ENCODE results near the gene DUSP2. TPM values are rescaled to one million over a fixed set of nuclear protein-coding genes. Genes with fewer than 3 reads are reported as not detected.

Gene DUSP2
- total and polyA plus RNA-seq, 10 of the 15 experiments (the other 5 are each of a cell fraction or from before 2014, with no cell fraction given) = 9.7 to 212 (median 57.2) TPM

DNA sequence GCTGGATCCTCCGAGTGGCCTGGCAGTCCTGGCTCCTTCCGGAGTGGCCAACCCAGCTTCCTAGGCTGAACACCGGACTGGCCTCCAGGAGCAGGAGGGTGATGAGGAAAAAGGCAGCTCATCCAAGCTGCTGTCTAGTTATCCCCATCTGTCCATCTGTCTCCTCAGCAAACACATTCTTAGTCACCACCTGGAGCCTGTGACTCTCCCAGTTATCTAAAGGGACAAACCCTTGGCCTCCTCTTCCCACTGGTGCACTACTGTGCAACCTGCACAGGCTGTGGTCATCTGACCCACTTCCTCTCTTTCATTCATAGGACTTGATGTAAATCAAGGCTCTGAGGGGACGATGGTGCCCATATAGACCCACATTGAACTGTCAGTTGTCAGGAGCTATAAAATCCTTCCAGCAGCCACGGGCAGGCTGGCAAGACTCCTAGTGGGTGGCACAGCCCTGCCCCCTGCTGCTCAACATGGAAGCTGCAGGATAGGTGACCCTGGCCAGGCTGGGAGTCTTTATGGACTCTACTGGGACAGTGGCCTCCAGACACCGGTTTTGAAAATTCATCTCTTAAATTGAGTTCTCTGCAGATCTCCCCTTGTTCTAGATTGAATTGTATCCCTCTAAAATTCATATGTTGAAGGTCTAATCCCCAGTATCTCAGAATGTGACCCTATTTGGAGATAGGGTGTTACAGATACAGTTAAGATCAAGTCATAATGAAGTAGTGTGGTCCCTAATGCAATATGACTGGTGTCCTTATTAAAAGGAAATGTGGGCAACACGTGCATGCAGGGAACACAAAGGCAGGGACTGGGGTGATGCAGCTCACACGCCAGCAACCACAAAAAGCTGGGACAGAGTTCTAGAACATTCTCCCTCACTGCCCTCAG is 29.3 kb upstream of the DUSP2 start:
- intact Hi-C loops (cut with micrococcal nuclease; ENCODE audit: unreplicated experiment) (loop anchor here (1.0 kb wide), 1 partner anchor 36 kb away; the partner anchor contains the start of gene ASTL), in situ Hi-C loops (cut with MboI) (loop anchor here (5.0 kb wide), 1 partner anchor 32 kb away; no protein-coding TSS in a partner anchor)
- 49% methylated on average over 8 of the region's 8 CpGs for WGBS (ENCODE audit: insufficient coverage, insufficient replicate concordance, low lambda C conversion rate, missing lambda C conversion rate)
- peak; percentile 97 for ATAC-seq
- no peak overlapping the region for H3K4me3 ChIP-seq
- RAD21 ChIA-PET (ENCODE audit: unreplicated experiment) = interaction anchor here (0.6 to 8.9 kb wide), 34 partner anchors 10 to 335 kb away, joined by 3 to 463 read pairs (median 6); partner anchors contain the start of genes ADRA2B, ASTL, DUSP2 and STARD7
- H3K4me1 ChIP-seq (ENCODE audit: control insufficient read depth, insufficient read depth, low read length) = peaks cover 6% of the 10 kb centered on the region; the same call in 1 of the 2 replicates
- H3K36me3 ChIP-seq (ENCODE audit: control insufficient read depth in 2 of 2, insufficient read depth in 2 of 2, low read length in 1 of 2) = no peaks in the 10 kb centered on the region
- H3K27ac ChIP-seq (ENCODE audit: control insufficient read depth, insufficient read depth) = no peak overlapping the region
- no TSS peak for BruUV-seq (replicated peaks)
- CTCF ChIA-PET = interaction anchor here (0.6 to 10.6 kb wide), 42 partner anchors 8 to 420 kb away, joined by 3 to 535 read pairs (median 6); partner anchors contain the start of genes ADRA2B, ANKRD36C, ASTL and DUSP2
- no peaks in the 10 kb centered on the region; the same call in 2 of the 3 replicates for H3K9me3 ChIP-seq (replicated peaks; ENCODE audit: control insufficient read depth, insufficient read depth, low read length)
- no peaks in the 10 kb centered on the region for H3K79me2 ChIP-seq (ENCODE audit: control insufficient read depth, insufficient read depth, low read length)
- SMC1A ChIA-PET (ENCODE audit: uncharacterized antibody, unreplicated experiment) = interaction anchor here (0.7 to 7.5 kb wide), 39 partner anchors 8 to 231 kb away, joined by 3 to 338 read pairs (median 4); partner anchors contain the start of genes ASTL, DUSP2 and STARD7
- POLR2A ChIA-PET = interaction anchor here (0.5 to 4.3 kb wide), 15 partner anchors 11 to 148 kb away, joined by 3 to 35 read pairs (median 4); partner anchors contain the start of gene ASTL
- no peaks in the 10 kb centered on the region for H3K27me3 ChIP-seq (replicated peaks in 1 of 2; ENCODE audit: control insufficient read depth in 2 of 2, insufficient read depth in 2 of 2, low read length in 1 of 2)
- no peaks in the 10 kb centered on the region for H4K20me1 ChIP-seq (ENCODE audit: control insufficient read depth, insufficient read depth)
- H2AFZ ChIP-seq (ENCODE audit: control insufficient read depth, low read depth, low read length) = peak overlapping the region; percentile 54
- H3K4me2 ChIP-seq (ENCODE audit: control insufficient read depth, insufficient read depth) = no peak overlapping the region
- H3K9ac ChIP-seq (ENCODE audit: control insufficient read depth, insufficient read depth, low read length) = no peak overlapping the region
- peak; percentile 71 for FAIRE-seq
- no peak for DNase-seq (ENCODE audit: low read depth, low spot score)
- TF ChIP-seq RB1 (IDR thresholded peaks at IDR 0.05; ENCODE audit: borderline replicate concordance) (peak; percentile 37; the same call in 1 of the 2 replicates), POU2F2 (IDR thresholded peaks at IDR 0.05; ENCODE audit: borderline replicate concordance, low read depth, low read length) (0 out of 3 replicates have a peak, but pooled peaks have one; percentile 16), IKZF1 (conservative IDR thresholded peaks at IDR 0.05) (peak; percentile 64; the same call in 1 of the 2 replicates), GATAD2B (conservative IDR thresholded peaks at IDR 0.05; ENCODE audit: low read depth) (0 out of 2 replicates have a peak, but pooled peaks have one; percentile 26), YY1 (IDR thresholded peaks at IDR 0.05; ENCODE audit: low read depth, low read length) (peak; percentile 80), BHLHE40 (IDR thresholded peaks at IDR 0.05; ENCODE audit: borderline replicate concordance in 1 of 2, low read depth in 2 of 2, low read length in 1 of 2) (peak; percentile 33 to 61; a peak in 2 of 4 replicates), EED (IDR thresholded peaks at IDR 0.05; ENCODE audit: low read depth) (peak; percentile 33; the same call in 1 of the 2 replicates), RAD21 (IDR thresholded peaks at IDR 0.05; ENCODE audit: insufficient read depth, low read depth, low read length) (peak; percentile 100), NBN (IDR thresholded peaks at IDR 0.05) (peak; percentile 76), CBFB (IDR thresholded peaks at IDR 0.05; ENCODE audit: low read depth) (no peak), RELA (IDR thresholded peaks at IDR 0.05; ENCODE audit: borderline replicate concordance, partially characterized antibody) (peak; percentile 18), IKZF2 (IDR thresholded peaks at IDR 0.05) (peak; percentile 51 to 59; a peak in 2 of 4 replicates), SMC3 (IDR thresholded peaks at IDR 0.05; ENCODE audit: borderline replicate concordance, low read length) (peak; percentile 99), HDGF (IDR thresholded peaks at IDR 0.05) (peak; percentile 77; the same call in 1 of the 2 replicates), SPI1 (IDR thresholded peaks at IDR 0.05; ENCODE audit: borderline replicate concordance, insufficient read depth, low read depth, low read length) (peak; percentile 41; the same call in 1 of the 2 replicates), MEF2B (IDR thresholded peaks at IDR 0.05; ENCODE audit: partially characterized antibody, poor library complexity, severe bottlenecking) (peak; percentile 31), ESRRA (IDR thresholded peaks at IDR 0.05; ENCODE audit: low read length) (no peak), FOXM1 (IDR thresholded peaks at IDR 0.05; ENCODE audit: low read depth, low read length) (peak; percentile 51; the same call in 1 of the 2 replicates)
- TF ChIP-seq, protein P1, sequence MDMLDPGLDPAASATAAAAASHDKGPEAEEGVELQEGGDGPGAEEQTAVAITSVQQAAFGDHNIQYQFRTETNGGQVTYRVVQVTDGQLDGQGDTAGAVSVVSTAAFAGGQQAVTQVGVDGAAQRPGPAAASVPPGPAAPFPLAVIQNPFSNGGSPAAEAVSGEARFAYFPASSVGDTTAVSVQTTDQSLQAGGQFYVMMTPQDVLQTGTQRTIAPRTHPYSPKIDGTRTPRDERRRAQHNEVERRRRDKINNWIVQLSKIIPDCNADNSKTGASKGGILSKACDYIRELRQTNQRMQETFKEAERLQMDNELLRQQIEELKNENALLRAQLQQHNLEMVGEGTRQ (IDR thresholded peaks at IDR 0.05; ENCODE audit: borderline replicate concordance, low read depth, low read length) = no peak
- TF ChIP-seq, protein P2, sequence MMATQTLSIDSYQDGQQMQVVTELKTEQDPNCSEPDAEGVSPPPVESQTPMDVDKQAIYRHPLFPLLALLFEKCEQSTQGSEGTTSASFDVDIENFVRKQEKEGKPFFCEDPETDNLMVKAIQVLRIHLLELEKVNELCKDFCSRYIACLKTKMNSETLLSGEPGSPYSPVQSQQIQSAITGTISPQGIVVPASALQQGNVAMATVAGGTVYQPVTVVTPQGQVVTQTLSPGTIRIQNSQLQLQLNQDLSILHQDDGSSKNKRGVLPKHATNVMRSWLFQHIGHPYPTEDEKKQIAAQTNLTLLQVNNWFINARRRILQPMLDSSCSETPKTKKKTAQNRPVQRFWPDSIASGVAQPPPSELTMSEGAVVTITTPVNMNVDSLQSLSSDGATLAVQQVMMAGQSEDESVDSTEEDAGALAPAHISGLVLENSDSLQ (IDR thresholded peaks at IDR 0.05) = peak; percentile 43; the same call in 1 of the 2 replicates

All from GM12878 (cell line).